ENCODE measurements around the gene MYLK.
"Not testable (repeated sequence)": the region's sequence is repeated elsewhere in the genome, so short reads cannot be mapped to it uniquely, and the experiment has no call there.

Gene MYLK

DNA sequence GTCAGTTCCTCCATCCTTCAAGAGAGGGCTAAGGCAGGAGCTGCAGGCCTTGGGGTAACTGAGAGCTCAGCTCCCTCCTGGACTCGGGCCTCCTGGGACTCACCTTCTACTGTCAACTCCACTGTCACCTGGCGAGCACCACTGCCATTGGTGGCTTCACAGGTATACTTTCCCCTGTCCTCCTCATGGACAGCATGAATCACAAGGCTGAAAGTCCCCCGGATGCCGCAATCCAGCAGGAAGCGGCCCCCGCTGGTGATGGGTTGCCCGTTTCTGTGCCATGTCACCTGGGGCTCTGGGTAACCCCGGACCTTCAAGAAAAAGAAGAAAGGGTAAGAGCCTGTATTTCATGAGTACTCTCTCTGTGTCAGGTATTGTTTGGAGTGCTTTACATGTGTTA, 131.9 kb downstream of the MYLK start:
- DNase-seq (ENCODE audit: extremely low read depth in 1 of 2, low read depth in 1 of 2): no peak

DNA sequence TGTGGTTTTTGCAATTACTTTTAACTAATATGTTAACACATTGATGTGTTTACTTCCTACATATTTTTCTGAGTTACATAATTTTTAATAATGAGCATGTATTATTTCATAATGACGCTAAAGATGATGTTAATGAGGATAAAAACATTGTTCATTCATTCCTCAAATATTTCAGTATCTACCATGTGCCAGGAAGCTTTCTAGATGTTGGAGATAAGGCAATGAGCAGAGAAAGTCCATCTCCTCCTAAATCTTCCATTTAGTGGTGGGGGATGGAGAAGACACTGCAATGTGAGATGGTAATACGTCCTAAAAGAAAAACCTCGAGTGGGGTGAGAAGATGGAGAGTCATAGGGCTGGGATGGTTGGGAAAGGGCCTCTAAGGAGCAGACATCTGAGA, 132.7 kb downstream of the MYLK start:
- DNase-seq (ENCODE audit: extremely low read depth in 1 of 2, low read depth in 1 of 2): no peak

DNA sequence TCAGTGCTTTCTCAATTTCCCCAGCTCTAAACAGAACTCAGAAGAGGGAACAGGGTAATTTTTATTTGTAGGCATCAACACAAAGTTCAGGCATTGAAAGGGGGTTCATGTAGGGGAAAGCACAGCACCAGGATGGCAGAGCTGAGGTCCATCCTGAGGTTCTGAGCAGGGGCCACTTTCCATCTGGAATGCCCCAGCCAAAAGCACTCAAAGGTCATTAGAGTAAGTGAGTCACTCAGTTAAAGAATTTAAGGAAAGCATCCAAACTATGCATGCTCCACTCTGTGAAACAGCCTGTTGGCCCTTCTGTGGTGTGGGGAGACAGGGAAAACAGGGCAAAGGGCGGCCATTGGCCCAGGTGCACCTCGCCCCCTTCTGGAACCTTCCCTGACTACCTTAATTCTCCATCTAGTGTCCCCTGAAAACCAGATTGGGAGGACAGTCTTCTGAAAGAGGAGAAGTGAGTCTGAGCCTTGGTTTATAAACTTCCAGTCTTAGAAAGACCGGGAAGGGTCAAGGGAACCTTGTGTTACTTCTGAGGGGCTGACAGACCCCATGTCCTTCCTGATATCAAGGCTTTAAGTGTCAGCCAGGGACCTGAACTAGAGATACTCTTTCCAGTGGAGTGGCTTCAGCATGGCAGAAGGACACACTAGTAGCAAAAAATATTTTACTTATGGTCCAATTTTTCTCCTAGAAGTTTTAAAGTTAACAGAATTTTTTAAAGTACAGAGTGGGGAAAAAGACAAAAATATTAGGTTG, 133.3 kb downstream of the MYLK start:
- no peak for DNase-seq (ENCODE audit: extremely low read depth in 1 of 2, low read depth in 1 of 2)

DNA sequence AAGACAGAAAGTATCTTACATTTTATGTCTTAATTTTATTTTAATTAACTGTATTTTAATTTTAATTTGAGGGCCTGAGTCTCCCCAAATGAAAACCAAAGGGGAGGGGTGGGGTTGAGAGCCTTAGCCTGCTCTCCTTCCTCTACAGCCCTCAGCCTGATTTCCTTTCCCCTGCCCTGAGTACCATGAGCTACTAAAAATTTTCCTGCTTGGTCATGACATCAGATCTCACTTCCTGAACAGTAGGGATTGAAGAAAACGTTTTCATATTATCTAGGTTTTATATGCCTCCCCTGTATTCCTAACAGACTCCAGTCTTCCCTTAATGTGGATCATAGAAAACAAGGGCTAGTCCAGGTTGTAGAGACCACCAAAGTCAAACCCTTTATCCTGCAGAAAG, 133.9 kb downstream of the MYLK start:
- DNase-seq (ENCODE audit: extremely low read depth in 1 of 2, low read depth in 1 of 2): no peak

DNA sequence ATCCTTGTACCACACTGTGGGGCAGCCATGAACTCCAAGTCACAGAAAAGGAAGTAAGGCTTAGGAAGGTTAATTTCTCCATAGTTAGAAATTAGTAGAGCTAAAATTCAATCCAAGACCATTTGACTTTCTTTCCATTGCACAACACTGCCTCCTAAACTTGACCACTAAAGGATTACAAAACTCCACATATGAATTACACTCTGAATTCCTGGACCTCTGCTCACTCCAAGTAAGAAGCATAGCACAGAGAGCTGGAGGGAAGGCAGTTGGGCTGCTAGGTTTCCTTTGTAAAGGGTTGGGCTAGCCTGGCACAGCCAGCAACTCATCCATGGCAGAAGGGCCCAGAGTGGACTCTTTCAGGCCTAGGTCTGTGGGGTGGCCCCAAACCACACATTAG, 134.4 kb downstream of the MYLK start:
- no peak for DNase-seq (ENCODE audit: extremely low read depth in 1 of 2, low read depth in 1 of 2)

DNA sequence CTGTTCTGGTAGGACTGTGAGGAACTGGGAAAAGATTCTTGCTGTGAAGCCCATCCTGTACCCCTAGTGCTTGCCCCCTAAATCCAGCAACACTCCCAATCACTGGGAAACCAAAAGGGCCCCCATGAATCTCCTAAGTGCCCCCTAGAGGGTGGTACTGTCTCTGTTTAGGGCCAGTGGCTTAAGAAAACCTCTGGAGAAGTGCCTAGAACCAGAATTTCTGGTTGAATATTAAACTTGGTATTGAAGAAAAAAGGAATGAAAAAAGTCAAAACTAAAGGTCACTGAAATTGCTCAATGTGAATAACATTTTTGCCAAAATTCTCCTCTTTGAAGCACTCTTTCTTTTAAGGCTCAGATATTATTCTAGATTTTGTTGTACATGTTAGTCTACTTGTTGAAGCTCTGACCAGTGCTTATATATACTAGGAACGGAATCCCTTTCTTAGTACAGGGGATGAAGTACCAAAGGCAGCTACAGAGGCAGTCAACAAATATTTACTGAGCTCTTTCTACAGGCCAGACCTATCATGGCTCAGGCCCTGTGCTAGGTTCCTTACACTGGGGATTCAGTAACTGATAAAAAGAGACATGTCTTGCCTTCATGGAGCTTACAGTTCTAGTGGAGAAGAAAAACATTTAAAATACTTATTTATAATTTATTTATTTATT, 138.8 kb downstream of the MYLK start:
- no peak for DNase-seq (ENCODE audit: extremely low read depth in 1 of 2, low read depth in 1 of 2)

DNA sequence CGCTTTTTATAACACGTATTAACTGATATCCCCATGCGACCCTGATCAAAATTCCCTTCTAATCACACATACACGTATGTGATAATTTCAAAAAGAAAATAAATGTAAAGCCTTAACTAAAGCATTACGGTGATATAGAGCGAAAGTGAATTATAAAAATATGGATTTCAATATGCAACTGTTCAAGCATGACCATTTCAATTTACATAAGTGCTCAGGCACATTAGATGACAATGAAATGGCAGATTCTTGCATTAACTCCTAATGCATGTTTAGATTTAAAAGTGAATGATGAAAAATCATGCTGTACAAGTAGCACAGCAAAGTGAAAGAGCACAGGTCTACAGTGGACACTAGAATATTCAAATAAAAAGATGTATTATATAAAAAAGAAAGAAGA, 140.1 kb downstream of the MYLK start:
- DNase-seq (ENCODE audit: extremely low read depth in 1 of 2, low read depth in 1 of 2): no peak

DNA sequence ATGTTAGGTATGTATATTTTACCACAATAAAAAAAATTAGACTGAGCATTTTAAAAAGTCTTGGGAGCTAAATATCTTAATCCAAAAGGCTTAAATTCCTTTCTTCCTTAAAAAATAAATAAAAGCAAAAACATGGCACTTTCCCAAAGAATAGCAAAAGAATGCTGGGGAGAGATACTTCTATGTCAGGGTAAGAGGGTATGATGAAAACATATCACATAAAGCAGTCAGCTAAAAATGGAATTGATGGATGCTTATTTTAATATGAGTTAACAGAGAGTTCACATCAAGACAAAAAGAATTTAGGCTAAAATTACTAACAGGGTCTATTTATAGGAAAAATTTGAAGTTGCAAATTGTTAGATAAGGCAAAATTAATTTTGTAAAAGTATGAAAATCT, 141.0 kb downstream of the MYLK start:
- DNase-seq (ENCODE audit: extremely low read depth in 1 of 2, low read depth in 1 of 2): no peak

DNA sequence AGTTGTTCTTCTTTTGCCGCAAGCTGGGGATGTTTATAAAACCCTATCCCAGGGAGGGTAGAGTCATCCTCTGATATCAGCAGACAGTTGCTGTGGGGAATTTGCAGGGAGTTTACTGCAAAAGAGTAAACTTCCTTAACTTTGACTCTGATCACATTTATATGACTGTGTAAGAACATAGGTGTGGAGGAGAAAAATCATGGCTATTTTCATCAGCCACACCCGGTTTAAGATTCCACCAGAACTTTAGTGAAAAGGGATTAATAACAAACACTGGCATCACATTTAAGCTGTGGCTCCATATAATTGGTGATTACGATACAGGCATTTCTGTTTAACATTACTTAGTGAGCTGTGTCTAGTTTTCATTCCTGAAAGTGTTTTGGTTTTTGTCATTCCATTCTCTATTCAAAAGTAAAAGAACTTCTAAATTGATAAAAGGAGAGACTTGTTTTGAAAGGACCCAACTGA, 143.1 kb downstream of the MYLK start:
- DNase-seq (ENCODE audit: extremely low read depth in 1 of 2, low read depth in 1 of 2): no peak

DNA sequence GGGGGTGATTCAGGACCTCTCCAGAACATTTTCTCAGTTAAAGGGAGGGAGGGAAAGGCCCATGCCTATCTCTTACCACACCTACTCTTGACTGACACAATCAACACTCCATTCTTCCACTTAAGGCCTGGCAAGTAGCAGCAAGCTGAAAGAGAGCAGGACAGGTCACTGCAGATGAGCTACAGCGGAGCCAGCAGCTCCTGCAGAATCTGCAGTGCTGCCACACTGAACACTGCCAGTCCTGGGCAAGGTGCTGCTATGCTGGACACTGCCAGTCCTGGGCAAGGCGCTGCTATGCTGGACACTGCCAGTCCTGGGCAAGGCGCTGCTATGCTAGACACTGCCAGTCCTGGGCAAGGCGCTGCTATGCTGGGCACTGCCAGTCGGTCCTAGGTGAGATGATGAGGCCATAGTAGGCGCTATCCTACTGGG, 143.7 kb downstream of the MYLK start:
- no peak for DNase-seq (ENCODE audit: extremely low read depth in 1 of 2, low read depth in 1 of 2)

DNA sequence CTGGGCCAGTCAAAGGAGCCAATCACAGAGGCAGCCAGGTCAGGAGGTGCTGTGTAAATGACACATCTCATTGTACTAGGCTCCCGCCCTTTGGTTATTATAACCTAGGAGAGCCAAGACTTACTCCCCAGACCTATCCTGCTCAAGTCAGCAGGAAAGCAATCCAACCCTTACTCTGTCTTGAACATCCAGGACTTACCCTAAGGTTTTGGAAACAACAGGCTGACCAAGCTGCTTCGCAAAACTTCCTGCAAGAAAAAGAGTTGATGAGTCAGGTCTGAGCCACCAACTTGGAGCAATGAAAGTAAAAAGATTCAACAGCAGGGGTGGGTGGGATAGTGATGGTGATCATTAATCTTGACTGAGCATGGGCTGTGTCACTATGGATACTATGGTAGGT, 144.4 kb downstream of the MYLK start:
- DNase-seq (ENCODE audit: extremely low read depth in 1 of 2, low read depth in 1 of 2): no peak

DNA sequence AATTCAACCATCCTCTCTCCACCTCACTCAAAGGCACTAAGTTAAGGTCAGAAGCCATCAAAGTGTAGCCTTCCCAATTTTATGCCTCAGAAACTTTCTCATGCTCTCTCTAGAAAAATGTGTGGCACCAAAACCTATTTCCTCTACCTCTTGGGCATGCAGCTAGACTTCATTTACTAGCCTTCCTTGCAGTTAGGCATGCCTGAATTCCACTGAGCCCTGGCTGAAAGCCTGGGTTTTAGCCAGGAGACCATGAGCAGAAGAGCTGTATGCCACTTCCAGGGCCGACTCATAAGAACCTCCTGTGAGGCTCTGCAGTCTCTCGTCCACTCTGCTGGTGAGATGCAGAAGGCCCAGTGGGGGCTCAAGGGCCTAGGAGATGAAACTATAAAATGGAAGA, 145.0 kb downstream of the MYLK start:
- no peak for DNase-seq (ENCODE audit: extremely low read depth in 1 of 2, low read depth in 1 of 2)

DNA sequence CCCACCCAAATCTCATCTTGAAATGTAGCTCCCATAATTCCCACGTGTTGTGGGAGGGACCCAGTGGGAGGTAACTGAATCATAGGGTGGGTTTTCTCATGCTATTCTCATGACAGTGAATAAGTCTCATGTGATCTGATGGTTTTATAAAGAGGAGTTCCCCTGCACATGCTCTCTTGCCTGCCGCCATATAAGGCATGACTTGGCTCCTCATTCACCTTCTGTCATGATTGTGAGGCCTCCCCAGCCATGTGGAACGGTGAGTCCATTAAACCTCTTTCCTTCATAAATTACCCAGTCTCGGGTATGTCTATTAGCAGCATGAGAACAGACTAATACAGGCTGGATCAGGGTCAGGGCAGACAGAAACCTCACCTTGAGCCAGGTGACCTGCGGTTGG, 145.6 kb downstream of the MYLK start:
- not testable (repeated sequence) for DNase-seq (ENCODE audit: extremely low read depth in 1 of 2, low read depth in 1 of 2)

DNA sequence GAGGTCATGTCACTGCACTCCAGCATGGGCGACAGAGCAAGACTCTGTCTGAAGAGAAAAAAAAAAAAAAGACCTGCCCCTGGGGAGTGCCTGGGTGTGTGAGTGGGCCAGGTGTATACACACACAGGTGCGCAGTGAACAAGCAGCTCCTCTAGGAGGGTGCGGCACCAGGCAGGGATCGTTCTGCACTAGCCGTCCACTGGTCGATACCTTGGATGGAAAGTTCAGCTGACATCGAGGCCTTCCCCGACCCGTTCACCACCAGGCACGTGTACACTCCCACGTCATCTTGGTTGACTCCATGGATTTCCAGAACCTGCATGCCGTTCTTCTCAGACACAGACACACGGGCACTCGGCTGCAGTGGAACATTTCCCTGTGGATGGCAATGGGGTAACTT, 147.0 kb downstream of the MYLK start:
- no peak for DNase-seq (ENCODE audit: extremely low read depth in 1 of 2, low read depth in 1 of 2)

DNA sequence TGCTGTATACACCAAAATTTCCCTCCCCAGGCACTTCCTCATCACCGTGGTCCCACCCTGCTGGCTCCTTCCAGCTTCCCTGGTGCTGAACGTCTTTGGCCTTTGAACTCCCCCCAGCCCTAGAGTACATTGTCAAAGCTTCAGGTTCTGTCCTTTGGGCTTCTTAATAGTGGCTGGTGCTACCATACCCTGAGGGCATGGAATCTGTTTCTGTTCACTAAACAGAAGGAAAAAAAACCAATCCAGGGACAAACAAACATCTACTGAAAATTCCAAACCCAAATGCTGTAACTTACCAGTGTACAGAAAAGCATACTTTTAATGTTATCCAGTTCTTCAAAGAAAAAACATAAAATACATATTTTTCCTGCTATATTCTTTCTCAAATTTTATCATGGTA, 148.7 kb downstream of the MYLK start:
- no peak for DNase-seq (ENCODE audit: extremely low read depth in 1 of 2, low read depth in 1 of 2)

DNA sequence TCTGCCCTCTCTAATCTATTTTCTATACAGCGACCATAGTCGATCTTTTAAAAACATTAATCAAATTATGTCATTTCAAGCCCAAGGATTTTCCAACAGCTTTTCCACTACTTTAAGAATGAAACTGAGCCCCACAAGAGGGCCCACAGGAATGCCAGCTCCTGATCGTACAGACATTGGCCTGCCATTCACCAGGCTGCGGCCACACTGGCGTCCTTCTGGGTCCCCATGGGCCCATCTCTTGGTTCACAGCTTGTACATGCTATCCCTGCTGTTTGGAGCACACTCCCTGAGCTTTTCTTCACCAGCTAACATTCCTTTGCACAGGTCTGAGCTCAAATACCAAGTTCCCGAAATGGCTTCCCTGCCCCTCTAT, 149.6 kb downstream of the MYLK start:
- DNase-seq (ENCODE audit: extremely low read depth in 1 of 2, low read depth in 1 of 2): no peak

DNA sequence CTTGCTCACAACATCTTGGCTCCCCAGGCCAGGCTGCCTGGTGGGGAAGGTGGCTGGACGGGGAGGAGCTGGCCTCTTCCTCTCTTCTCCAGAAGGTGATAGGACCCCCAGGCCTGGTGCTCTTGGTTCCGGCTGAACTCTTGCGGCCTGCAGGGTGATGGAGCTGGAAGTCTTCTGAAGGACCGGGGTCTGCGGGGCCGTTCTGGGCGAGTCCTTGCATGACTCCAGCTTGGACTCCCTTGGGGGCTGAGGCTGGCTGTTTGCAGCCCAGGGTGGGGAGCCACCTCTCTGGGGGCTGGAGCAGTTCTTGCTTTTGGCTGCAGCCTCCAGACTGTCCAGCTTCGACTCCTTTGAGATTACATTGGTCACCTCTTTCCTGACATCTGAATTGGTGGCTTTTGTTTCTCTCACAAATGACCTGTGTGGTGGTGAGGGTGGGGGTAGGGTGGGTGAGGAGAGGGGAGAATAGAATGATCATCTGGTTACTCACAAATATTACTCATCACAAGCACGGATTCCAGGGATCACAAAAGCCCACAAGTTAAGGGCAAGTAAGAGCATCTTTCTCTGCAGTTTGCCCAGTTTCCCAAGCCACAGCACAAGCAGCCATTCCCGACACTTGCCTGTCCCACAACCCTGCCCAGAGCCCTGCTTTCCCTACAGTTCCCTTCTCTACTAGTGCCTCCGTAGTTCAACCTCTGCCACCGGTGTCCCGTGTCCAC, 150.2 kb downstream of the MYLK start:
- DNase-seq (ENCODE audit: extremely low read depth in 1 of 2, low read depth in 1 of 2): no peak

DNA sequence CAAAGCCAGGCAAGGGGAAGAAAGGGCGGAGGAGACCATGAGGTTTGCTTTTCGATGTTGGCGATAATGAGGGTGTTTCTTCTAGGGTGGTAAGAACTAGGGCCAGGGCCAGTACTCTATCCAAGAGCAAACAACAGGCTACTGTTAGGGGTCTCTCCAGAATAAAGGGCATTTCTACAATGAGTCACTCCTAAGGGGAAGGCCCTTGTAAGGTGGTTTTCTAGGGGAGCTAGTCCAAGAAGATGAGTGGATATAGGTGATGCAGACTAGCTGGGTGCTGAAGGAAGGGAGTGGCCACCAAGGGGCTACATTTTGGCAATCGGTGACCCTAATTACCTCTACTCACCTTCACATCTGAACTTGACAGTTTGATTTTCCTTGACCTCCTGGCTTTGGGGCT, 150.8 kb downstream of the MYLK start:
- no peak for DNase-seq (ENCODE audit: extremely low read depth in 1 of 2, low read depth in 1 of 2)

DNA sequence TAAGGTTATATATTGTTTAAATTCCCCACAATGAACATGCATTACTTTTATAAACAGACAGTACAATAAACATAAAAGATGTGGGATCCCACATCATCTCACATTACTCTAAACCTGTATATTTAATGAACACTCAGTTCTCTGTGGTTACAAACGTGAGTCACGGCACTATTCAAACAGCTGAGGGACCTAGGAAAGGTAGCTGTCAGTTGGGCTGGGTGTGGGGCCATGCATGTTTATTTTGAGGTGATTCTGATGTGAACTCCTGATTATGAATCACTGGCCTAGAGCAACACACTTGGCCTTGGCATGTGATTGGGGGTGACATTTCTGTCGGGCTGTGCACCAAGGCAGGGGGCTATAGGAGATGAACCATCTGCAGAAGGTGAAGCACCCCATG, 151.7 kb downstream of the MYLK start:
- no peak for DNase-seq (ENCODE audit: extremely low read depth in 1 of 2, low read depth in 1 of 2)

DNA sequence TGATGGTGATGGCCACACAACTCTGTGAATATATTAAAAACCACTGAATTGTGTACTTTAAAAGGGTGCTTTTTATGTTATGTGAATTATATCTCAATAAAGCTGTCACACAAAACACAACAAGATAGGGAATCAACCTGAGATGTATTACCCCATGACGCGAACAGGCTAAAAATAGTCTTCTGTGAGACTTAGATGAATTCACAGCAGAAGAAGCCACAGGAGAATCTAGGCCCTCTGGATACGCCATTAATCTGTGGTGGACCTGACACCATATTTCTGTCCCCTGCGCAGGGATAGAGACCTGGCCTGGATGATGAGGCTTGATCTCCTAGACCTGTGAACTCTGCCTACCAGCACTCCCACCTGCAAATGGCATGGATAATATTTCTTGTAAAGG, 153.3 kb downstream of the MYLK start:
- DNase-seq (ENCODE audit: extremely low read depth in 1 of 2, low read depth in 1 of 2): no peak

DNA sequence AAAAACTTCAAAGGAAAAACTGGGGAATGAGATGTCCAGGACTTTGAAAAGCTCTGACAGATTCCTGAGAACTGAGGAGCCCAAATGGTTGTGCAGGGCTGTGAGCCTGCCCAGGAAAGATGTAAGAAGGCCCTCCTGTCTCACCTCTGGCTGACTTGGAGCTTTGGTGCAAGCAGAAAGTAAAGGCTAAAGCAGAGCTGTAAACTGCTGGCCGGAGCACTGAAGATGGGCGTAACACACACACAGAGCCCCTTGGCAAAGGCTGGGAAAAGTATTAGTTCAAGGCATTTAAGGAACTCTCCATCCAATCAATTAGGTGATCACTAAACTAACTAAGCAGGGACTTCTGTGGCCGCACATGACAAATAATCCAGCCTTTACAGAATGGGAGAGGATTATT, 155.1 kb downstream of the MYLK start:
- DNase-seq (ENCODE audit: extremely low read depth in 1 of 2, low read depth in 1 of 2): no peak

DNA sequence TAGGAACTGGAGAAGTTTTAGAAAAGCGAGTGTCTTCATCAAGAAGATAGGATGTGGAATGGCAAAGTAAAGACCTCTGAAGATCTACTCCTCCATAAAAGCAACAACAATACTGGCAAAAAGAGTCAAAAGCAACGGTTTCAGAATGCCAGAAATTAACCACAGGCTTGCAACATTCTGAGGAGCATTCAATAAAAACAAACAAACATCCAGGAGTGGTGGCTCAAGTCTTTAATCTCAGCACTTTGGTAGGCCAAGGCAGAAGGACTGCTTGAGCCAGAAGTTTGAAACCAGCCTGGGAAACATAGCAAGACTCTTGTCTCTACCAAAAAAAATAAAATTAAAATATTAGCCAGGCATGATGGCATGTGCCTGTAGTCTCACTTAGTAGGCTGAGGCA, 156.1 kb downstream of the MYLK start:
- DNase-seq (ENCODE audit: extremely low read depth in 1 of 2, low read depth in 1 of 2): no peak

Data from activated CD8-positive, alpha-beta memory T cell treated with anti-CD3 and anti-CD28 coated beads for 1 hour (primary cell).